ENCODE results near the gene CDK2AP2. TPM values are rescaled to one million over a fixed set of nuclear protein-coding genes. Genes with fewer than 3 reads are reported as not detected.

CDK2AP2 gene
- total and polyA plus RNA-seq, 9 of the 15 experiments (the other 6 are each of a cell fraction or from before 2014, with no cell fraction given) = 4.4 to 47.4 (median 21.7) TPM

DNA sequence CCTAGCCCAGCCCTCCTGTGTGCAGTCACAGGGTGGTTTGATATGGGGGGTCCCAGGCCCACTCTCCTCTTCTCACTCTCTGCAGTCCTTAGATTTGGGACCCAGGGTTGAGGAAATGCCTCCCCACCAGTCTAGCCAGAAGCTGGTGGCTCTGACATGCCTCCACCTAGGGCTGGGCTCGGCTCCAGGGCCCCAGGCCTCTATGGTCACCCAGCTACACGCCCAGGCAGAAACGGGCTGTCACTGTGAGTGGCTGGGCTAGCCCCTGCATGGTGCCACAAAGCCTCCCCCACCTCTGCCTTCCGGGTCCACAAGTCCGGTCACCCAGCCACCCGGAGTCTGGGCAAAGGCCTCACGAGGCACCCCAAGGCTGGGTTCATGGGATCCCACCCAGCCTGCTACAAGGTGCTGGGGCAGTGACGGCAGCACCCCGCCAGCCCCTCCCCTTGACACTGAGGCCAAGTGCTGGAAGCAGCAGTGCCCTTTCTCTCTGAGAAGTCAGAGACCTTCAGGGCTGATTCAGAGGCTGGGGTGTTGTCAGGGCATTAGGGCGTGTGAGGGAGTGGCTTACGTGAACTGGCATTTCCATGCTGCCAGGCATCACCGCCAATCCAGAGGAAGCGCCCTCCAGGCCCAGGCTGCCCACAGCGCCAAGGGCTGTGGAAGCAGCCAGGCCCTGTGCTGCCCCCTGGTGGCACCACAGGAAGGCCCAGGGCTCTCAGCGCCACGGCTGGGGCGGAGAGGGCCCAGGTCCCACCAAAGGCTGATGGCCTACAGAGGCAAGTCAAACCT lies 2.2 kb downstream of the CDK2AP2 start (continued):
- TF ChIP-seq NR2C1 (IDR thresholded peaks at IDR 0.05) = no peak
- TF ChIP-seq NR2C1 (tag; IDR thresholded peaks at IDR 0.05) = no peak
- no peak for TF ChIP-seq SUPT5H (IDR thresholded peaks at IDR 0.05)
- no peak for TF ChIP-seq KLF6 (CRISPR knock-in tag; IDR thresholded peaks at IDR 0.05; ENCODE audit: borderline replicate concordance)
- no peak for TF ChIP-seq NCOR1 (IDR thresholded peaks at IDR 0.05)
- TF ChIP-seq, protein P1, sequence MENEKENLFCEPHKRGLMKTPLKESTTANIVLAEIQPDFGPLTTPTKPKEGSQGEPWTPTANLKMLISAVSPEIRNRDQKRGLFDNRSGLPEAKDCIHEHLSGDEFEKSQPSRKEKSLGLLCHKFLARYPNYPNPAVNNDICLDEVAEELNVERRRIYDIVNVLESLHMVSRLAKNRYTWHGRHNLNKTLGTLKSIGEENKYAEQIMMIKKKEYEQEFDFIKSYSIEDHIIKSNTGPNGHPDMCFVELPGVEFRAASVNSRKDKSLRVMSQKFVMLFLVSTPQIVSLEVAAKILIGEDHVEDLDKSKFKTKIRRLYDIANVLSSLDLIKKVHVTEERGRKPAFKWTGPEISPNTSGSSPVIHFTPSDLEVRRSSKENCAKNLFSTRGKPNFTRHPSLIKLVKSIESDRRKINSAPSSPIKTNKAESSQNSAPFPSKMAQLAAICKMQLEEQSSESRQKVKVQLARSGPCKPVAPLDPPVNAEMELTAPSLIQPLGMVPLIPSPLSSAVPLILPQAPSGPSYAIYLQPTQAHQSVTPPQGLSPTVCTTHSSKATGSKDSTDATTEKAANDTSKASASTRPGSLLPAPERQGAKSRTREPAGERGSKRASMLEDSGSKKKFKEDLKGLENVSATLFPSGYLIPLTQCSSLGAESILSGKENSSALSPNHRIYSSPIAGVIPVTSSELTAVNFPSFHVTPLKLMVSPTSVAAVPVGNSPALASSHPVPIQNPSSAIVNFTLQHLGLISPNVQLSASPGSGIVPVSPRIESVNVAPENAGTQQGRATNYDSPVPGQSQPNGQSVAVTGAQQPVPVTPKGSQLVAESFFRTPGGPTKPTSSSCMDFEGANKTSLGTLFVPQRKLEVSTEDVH (IDR thresholded peaks at IDR 0.05; ENCODE audit: low read depth, partially characterized antibody) = no peak
- TF ChIP-seq PPARD (CRISPR knock-in tag; IDR thresholded peaks at IDR 0.05) = no peak
- TF ChIP-seq, protein P2, sequence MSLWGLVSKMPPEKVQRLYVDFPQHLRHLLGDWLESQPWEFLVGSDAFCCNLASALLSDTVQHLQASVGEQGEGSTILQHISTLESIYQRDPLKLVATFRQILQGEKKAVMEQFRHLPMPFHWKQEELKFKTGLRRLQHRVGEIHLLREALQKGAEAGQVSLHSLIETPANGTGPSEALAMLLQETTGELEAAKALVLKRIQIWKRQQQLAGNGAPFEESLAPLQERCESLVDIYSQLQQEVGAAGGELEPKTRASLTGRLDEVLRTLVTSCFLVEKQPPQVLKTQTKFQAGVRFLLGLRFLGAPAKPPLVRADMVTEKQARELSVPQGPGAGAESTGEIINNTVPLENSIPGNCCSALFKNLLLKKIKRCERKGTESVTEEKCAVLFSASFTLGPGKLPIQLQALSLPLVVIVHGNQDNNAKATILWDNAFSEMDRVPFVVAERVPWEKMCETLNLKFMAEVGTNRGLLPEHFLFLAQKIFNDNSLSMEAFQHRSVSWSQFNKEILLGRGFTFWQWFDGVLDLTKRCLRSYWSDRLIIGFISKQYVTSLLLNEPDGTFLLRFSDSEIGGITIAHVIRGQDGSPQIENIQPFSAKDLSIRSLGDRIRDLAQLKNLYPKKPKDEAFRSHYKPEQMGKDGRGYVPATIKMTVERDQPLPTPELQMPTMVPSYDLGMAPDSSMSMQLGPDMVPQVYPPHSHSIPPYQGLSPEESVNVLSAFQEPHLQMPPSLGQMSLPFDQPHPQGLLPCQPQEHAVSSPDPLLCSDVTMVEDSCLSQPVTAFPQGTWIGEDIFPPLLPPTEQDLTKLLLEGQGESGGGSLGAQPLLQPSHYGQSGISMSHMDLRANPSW (CRISPR knock-in tag; IDR thresholded peaks at IDR 0.05) = no peak
- no peak; the same call in 1 of the 2 replicates for TF ChIP-seq TEAD4 (IDR thresholded peaks at IDR 0.05; ENCODE audit: low read length)
- no peak for TF ChIP-seq TEAD4 (CRISPR knock-in tag; IDR thresholded peaks at IDR 0.05; ENCODE audit: borderline replicate concordance)
- no peak for TF ChIP-seq WHSC1 (IDR thresholded peaks at IDR 0.05; ENCODE audit: low read length)
- no peak for TF ChIP-seq SREBF1 (IDR thresholded peaks at IDR 0.05; ENCODE audit: borderline replicate concordance, low read depth, low read length)
- no peak for TF ChIP-seq MXI1 (IDR thresholded peaks at IDR 0.05; ENCODE audit: low read depth, low read length)
- TF ChIP-seq DPF2 (IDR thresholded peaks at IDR 0.05) = 0 out of 2 replicates have a peak, but pooled peaks have one; percentile 9
- TF ChIP-seq, protein P3, sequence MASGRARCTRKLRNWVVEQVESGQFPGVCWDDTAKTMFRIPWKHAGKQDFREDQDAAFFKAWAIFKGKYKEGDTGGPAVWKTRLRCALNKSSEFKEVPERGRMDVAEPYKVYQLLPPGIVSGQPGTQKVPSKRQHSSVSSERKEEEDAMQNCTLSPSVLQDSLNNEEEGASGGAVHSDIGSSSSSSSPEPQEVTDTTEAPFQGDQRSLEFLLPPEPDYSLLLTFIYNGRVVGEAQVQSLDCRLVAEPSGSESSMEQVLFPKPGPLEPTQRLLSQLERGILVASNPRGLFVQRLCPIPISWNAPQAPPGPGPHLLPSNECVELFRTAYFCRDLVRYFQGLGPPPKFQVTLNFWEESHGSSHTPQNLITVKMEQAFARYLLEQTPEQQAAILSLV (tag; IDR thresholded peaks at IDR 0.05) = no peak
- TF ChIP-seq, protein P4, sequence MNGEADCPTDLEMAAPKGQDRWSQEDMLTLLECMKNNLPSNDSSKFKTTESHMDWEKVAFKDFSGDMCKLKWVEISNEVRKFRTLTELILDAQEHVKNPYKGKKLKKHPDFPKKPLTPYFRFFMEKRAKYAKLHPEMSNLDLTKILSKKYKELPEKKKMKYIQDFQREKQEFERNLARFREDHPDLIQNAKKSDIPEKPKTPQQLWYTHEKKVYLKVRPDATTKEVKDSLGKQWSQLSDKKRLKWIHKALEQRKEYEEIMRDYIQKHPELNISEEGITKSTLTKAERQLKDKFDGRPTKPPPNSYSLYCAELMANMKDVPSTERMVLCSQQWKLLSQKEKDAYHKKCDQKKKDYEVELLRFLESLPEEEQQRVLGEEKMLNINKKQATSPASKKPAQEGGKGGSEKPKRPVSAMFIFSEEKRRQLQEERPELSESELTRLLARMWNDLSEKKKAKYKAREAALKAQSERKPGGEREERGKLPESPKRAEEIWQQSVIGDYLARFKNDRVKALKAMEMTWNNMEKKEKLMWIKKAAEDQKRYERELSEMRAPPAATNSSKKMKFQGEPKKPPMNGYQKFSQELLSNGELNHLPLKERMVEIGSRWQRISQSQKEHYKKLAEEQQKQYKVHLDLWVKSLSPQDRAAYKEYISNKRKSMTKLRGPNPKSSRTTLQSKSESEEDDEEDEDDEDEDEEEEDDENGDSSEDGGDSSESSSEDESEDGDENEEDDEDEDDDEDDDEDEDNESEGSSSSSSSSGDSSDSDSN (IDR thresholded peaks at IDR 0.05; ENCODE audit: borderline replicate concordance in 1 of 2, low read depth in 2 of 2, low read length in 2 of 2) = no peak
- no peak for TF ChIP-seq MECOM (CRISPR knock-in tag; IDR thresholded peaks at IDR 0.05)
- peak; percentile 73 for TF ChIP-seq ZFX (CRISPR knock-in tag; IDR thresholded peaks at IDR 0.05)
